Ascending aorta (tissue), 2 donors: ENCODE data around the gene CRISPLD2. TPM values are rescaled to one million over a fixed set of nuclear protein-coding genes. Genes with fewer than 3 reads are reported as not detected.
A peak's percentile ranks its signal among the peaks of the same experiment; 100 is the strongest.

ENCODE experiments used
- DNase-seq, 2 donors: peaks; one replicate each; pipeline ENCODE4 v3.0.0-alpha.2; 2019; ENCODE audit warnings: low spot score in 2 of 2
- H3K27ac ChIP-seq, 2 donors: fragments of 200-600 bp; sonication (generic); one replicate each; pipeline ENCODE4 v1.5.1; 2016 to 2017; ENCODE audit warnings: mild to moderate bottlenecking in 1 of 2
- H3K27me3 ChIP-seq: fragments of 200-600 bp; sonication (generic); one replicate; pipeline ENCODE4 v1.5.1; 2017
- H3K36me3 ChIP-seq, 2 donors: fragments of 200-600 bp; sonication (generic); one replicate each; pipeline ENCODE4 v1.5.1; 2016
- H3K4me1 ChIP-seq, 2 donors: fragments of 200-600 bp; sonication (generic); one replicate each; pipeline ENCODE4 v1.5.1; 2016 to 2017; ENCODE audit warnings: mild to moderate bottlenecking in 1 of 2
- H3K4me3 ChIP-seq, 2 donors: fragments of 200-600 bp; sonication (generic); one replicate each; pipeline ENCODE4 v1.5.1; 2016 to 2017; ENCODE audit warnings: mild to moderate bottlenecking in 1 of 2
- H3K9me3 ChIP-seq, 2 donors: fragments of 200-600 bp; sonication (generic); one replicate each; pipeline ENCODE4 v1.5.1; 2016
- CTCF ChIP-seq, 3 experiments: fragments of 200-600 bp in 2 of 3; fragments of 450-650 bp in 1 of 3; sonication (generic) in 2 of 3; IDR thresholded peaks; one replicate each; pipeline ENCODE4 v1.5.1; 2016 to 2019; ENCODE audit warnings: antibody characterized with exemption in 3 of 3, mild to moderate bottlenecking in 1 of 3, moderate library complexity in 1 of 3
- intact Hi-C: fragments of 100-400 bp; cut with DNase I; formaldehyde crosslinking; loops from one replicate; pipeline ENCODE4 v1.15.1; 2023
- total RNA-seq: library from RNA; depleted of rRNA; stranded (reverse); fragments of >200 nt; gene quantifications from one replicate; pipeline ENCODE4 v1.1.0, GENCODE V29; 2016

CRISPLD2 gene
- total RNA-seq, 1 donor from 2014 or later: 204 TPM

- Histone ChIP-seq H3K27ac (no peak overlapping the region), H3K36me3 (no peaks in the 10 kb centered on the region), H3K4me1 (peaks cover 4 to 11% of the 10 kb centered on the region in 2 donors), H3K27me3 (no peaks in the 10 kb centered on the region), H3K9me3 (no peaks in the 10 kb centered on the region), H3K4me3 (no peak overlapping the region)
- no peak for TF ChIP-seq CTCF (IDR thresholded peaks at IDR 0.05)
- intact Hi-C loops: no loop called here
- no peak for DNase-seq
These were observed 3.7 kb downstream of the CRISPLD2 start for GRCh38 chr16:84823484-84823883.

GRCh38 chr16:84823926-84824325 lies 4.1 kb downstream of the CRISPLD2 start:
- no peaks in the 10 kb centered on the region for H3K27me3 ChIP-seq
- H3K4me1 ChIP-seq: peaks cover 4 to 13% of the 10 kb centered on the region in 2 donors
- no peaks in the 10 kb centered on the region for H3K36me3 ChIP-seq
- no peak overlapping the region for H3K27ac ChIP-seq
- no peak for DNase-seq
- H3K4me3 ChIP-seq: no peak overlapping the region
- no peaks in the 10 kb centered on the region for H3K9me3 ChIP-seq
- intact Hi-C loops: no loop called here
- TF ChIP-seq CTCF (IDR thresholded peaks at IDR 0.05): no peak

- no peak for TF ChIP-seq CTCF (IDR thresholded peaks at IDR 0.05)
- no peak for DNase-seq
- Histone ChIP-seq H3K27ac (peak overlapping the region in 1 of 2 donors; percentile 28), H3K9me3 (no peaks in the 10 kb centered on the region), H3K27me3 (no peaks in the 10 kb centered on the region), H3K36me3 (no peaks in the 10 kb centered on the region), H3K4me1 (peaks cover 0 to 5% of the 10 kb centered on the region in 2 donors), H3K4me3 (no peak overlapping the region)
- intact Hi-C loops: no loop called here
These were observed 6.2 kb downstream of the CRISPLD2 start for GRCh38 chr16:84825896-84826557.

GRCh38 chr16:84826558-84826941 lies 6.8 kb downstream of the CRISPLD2 start:
- H3K36me3 ChIP-seq: no peaks in the 10 kb centered on the region
- peaks cover 0 to 5% of the 10 kb centered on the region in 2 donors for H3K4me1 ChIP-seq
- H3K9me3 ChIP-seq: no peaks in the 10 kb centered on the region
- intact Hi-C loops: no loop called here
- no peak overlapping the region for H3K4me3 ChIP-seq
- peak overlapping the region in 1 of 2 donors; percentile 28 for H3K27ac ChIP-seq
- no peaks in the 10 kb centered on the region for H3K27me3 ChIP-seq
- DNase-seq: no peak
- TF ChIP-seq CTCF (IDR thresholded peaks at IDR 0.05): no peak

GRCh38 chr16:84827131-84827574 lies 7.4 kb downstream of the CRISPLD2 start:
- intact Hi-C loops: no loop called here
- peak overlapping the region in 1 of 2 donors; percentile 28 for H3K27ac ChIP-seq
- TF ChIP-seq CTCF (IDR thresholded peaks at IDR 0.05): no peak
- H3K36me3 ChIP-seq: no peaks in the 10 kb centered on the region
- no peaks in the 10 kb centered on the region for H3K27me3 ChIP-seq
- peaks cover 0 to 5% of the 10 kb centered on the region in 2 donors for H3K4me1 ChIP-seq
- DNase-seq: no peak
- H3K9me3 ChIP-seq: no peaks in the 10 kb centered on the region
- no peak overlapping the region for H3K4me3 ChIP-seq
